K562 (cell line): ENCODE measurements around the gene IFNA5. TPM values are rescaled to one million over a fixed set of nuclear protein-coding genes. Genes with fewer than 3 reads are reported as not detected.

ENCODE experiments used
- CBX1 ChIP-seq: sonication (generic); IDR thresholded peaks from 2 replicates; pipeline ENCODE4 v1.6.1; 2016; ENCODE audit warnings: antibody characterized with exemption, low read depth, mild to moderate bottlenecking
- HDGF ChIP-seq: fragments of 450-650 bp; IDR thresholded peaks from 2 replicates; pipeline ENCODE4 v1.6.1; 2016
- KAT8 ChIP-seq: fragments of 450-650 bp; IDR thresholded peaks from 2 replicates; pipeline ENCODE4 v1.6.1; 2016; ENCODE audit warnings: low read depth, mild to moderate bottlenecking
- MED1 ChIP-seq: sonication (generic); formaldehyde crosslinking; IDR thresholded peaks from 2 replicates; pipeline ENCODE4 v1.8.1; 2023; ENCODE audit warnings: missing genetic modification reagents, borderline replicate concordance
- NCOA4 ChIP-seq: fragments of 450-650 bp; IDR thresholded peaks from 2 replicates; pipeline ENCODE4 v1.6.1; 2018; ENCODE audit warnings: mild to moderate bottlenecking; ENCODE audit not compliant: partially characterized antibody
- NFXL1 ChIP-seq: fragments of 450-650 bp; formaldehyde crosslinking; IDR thresholded peaks from 2 replicates; pipeline ENCODE4 v1.4.0; 2021; ENCODE audit warnings: mild to moderate bottlenecking
- SIX5 ChIP-seq, 2 experiments: IDR thresholded peaks; 2 replicates each; pipeline ENCODE4 v1.6.1; 2011; ENCODE audit warnings: low read length in 2 of 2, borderline replicate concordance in 1 of 2, low read depth in 1 of 2, mild to moderate bottlenecking in 1 of 2, moderate library complexity in 1 of 2; ENCODE audit not compliant: insufficient read depth in 1 of 2
- SUPT5H ChIP-seq: fragments of 450-650 bp; IDR thresholded peaks from 2 replicates; pipeline ENCODE4 v1.6.1; 2016
- TEAD4 ChIP-seq, 2 experiments: sonication (generic) in 1 of 2; formaldehyde crosslinking in 1 of 2; IDR thresholded peaks; 2 replicates each; pipeline versions ENCODE4 v1.6.1 to v1.8.0; 2012 to 2022; ENCODE audit warnings: borderline replicate concordance in 1 of 2, inconsistent platforms in 1 of 2, low read length in 1 of 2, mild to moderate bottlenecking in 1 of 2, missing genetic modification reagents in 1 of 2
- ZC3H8 ChIP-seq: fragments of 450-650 bp; IDR thresholded peaks from 2 replicates; pipeline ENCODE4 v1.6.1; 2017
- ZNF764 ChIP-seq: fragments of 250-450 bp; sonication (Bioruptor Pico); IDR thresholded peaks from 2 replicates; pipeline ENCODE4 v1.4.0; 2020; ENCODE audit warnings: low read depth, mild to moderate bottlenecking, moderate library complexity
- polyA plus RNA-seq, 8 experiments: library from polyadenylated mRNA; depleted of rRNA in 4 of 8; stranded (reverse) in 5 of 8; unstranded in 3 of 8; fragments of >200 nt; fragmentation: Nextera tagmentation in 2 of 8; fragmentation: Illumina TruSeq in 1 of 8; extraction: Ambion mirVana in 2 of 8; extraction: Trizol in 1 of 8; gene quantifications; 2 replicates each; pipeline versions ENCODE4 v1.2.1 to v1.2.3, GENCODE V29; 2011 to 2014; ENCODE audit warnings: inconsistent platforms in 1 of 8, missing spikeins in 1 of 8
- total RNA-seq, 7 experiments: library from RNA; depleted of rRNA in 6 of 7; stranded (reverse); fragments of >200 nt in 6 of 7; fragmentation: Illumina TruSeq in 2 of 7; extraction: Trizol in 2 of 7; gene quantifications; 2 replicates each; pipeline versions ENCODE4 v1.2.1 to v1.2.3, GENCODE V29; 2011 to 2021; ENCODE audit warnings: low replicate concordance in 1 of 7
- TF ChIP-seq, protein P1 (sequence below): sonication (generic); formaldehyde crosslinking; IDR thresholded peaks from 2 replicates; pipeline ENCODE4 v1.8.1; 2022; ENCODE audit warnings: missing genetic modification reagents

Gene IFNA5
- total and polyA plus RNA-seq, 9 of the 15 experiments (the other 6 are each of a cell fraction or from before 2014, with no cell fraction given): not detected

DNA sequence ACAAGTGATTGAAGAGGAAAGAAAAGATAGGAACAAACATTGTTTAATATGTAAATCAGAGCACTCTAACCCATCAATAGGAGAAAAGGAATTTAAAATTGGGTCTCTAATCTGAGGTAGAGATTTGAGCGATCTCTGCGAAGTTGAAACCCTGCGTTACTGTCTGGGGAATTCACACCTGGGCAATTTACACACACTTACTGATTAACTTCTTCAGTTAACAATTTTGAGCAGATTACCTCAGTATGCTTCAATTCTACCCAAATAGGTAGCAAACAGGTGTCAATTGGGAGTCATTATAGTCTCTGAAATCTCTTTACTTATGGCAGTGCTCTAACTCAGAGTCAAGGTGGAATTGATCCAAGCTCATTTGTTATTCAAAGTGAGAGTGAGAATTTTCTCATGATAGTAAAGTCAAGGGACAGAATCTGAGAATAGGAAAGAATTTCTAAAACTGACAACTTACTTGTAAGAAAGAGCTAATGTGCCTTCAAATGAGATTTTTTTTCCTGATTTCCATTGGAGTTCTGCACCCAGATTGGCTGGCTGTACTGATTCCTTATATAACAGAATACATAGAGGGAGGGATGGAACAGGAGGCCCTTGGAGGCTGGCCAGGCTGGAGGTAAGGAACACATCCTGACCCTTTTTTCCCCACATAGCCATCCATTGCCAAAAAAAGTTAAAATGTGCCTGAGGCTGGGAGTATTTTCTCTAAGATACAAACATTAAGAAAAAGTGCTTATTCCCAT, 38.2 kb downstream of the IFNA5 start (continued):
- TF ChIP-seq, protein P1, sequence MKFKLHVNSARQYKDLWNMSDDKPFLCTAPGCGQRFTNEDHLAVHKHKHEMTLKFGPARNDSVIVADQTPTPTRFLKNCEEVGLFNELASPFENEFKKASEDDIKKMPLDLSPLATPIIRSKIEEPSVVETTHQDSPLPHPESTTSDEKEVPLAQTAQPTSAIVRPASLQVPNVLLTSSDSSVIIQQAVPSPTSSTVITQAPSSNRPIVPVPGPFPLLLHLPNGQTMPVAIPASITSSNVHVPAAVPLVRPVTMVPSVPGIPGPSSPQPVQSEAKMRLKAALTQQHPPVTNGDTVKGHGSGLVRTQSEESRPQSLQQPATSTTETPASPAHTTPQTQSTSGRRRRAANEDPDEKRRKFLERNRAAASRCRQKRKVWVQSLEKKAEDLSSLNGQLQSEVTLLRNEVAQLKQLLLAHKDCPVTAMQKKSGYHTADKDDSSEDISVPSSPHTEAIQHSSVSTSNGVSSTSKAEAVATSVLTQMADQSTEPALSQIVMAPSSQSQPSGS: no peak
- TF ChIP-seq HDGF (no peak), SUPT5H (no peak), KAT8 (no peak), TEAD4 (IDR thresholded peaks at IDR 0.05; ENCODE audit: low read length) (no peak), TEAD4 (CRISPR knock-in tag; IDR thresholded peaks at IDR 0.05; ENCODE audit: borderline replicate concordance) (no peak), NCOA4 (no peak), CBX1 (no peak), ZNF764 (no peak), MED1 (CRISPR knock-in tag) (no peak), NFXL1 (no peak), SIX5 (IDR thresholded peaks at IDR 0.05; ENCODE audit: borderline replicate concordance in 1 of 2, insufficient read depth in 1 of 2, low read depth in 1 of 2, low read length in 2 of 2) (no peak), ZC3H8 (no peak)
- TF ChIP-seq, all 486 proteins: peak for 0
